Measurements from ENCODE around the gene BRDT.
A peak's percentile ranks its signal among the peaks of the same experiment; 100 is the strongest.

Gene BRDT

DNA sequence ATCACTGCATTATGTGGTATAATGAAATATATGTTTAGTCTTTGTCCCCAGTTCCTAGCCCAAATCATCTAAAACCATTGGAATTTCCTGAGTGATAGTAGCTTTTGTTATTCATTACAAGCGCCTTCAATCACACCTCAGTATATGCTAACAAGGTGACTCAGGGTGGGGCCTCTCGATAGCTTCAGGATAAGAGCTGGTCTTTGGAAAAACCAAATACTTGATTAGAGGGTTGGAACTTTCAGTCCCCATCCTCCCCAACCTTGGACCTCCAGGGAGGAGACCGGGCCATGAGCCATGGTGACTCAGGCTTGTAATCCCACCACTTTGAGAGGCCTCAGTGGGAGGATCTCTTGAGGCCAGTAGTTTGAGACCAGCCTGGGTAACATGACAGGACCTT lies 5.1 kb upstream of the BRDT start:
- Histone ChIP-seq H3K9me3 (ENCODE audit: control extremely low read depth in 1 of 5, control insufficient read depth in 4 of 5, insufficient read depth in 2 of 5, low read depth in 1 of 5, low read length in 4 of 5) (peaks cover 0 to 12% (median 0%) of the 10 kb centered on the region in 5 experiments), H3K4me3 (ENCODE audit: control insufficient read depth in 1 of 7, extremely low read depth in 1 of 7, insufficient read depth in 4 of 7, low read depth in 2 of 7, low read length in 6 of 7) (no peak overlapping the region), H3K36me3 (ENCODE audit: control insufficient read depth in 4 of 4, insufficient read depth in 4 of 4, low read length in 3 of 4) (no peaks in the 10 kb centered on the region), H3K27ac (ENCODE audit: insufficient read depth in 1 of 2, low read depth in 1 of 2, low read length in 2 of 2, poor library complexity in 1 of 2, severe bottlenecking in 2 of 2) (no peak overlapping the region), H3K4me1 (ENCODE audit: control extremely low read depth in 1 of 4, control insufficient read depth in 4 of 4, insufficient read depth in 4 of 4, low read length in 3 of 4) (no peaks in the 10 kb centered on the region), H3K27me3 (replicated peaks in 2 of 5; ENCODE audit: control insufficient read depth in 4 of 5, insufficient read depth in 5 of 5, low read length in 4 of 5) (no peaks in the 10 kb centered on the region)
- CTCF ChIA-PET, result no interaction called here
- POLR2A ChIA-PET, result no interaction called here
- no peak for DNase-seq
- WGBS (ENCODE audit: insufficient coverage), result 100% methylated on average over 1 of the region's 3 CpGs

DNA sequence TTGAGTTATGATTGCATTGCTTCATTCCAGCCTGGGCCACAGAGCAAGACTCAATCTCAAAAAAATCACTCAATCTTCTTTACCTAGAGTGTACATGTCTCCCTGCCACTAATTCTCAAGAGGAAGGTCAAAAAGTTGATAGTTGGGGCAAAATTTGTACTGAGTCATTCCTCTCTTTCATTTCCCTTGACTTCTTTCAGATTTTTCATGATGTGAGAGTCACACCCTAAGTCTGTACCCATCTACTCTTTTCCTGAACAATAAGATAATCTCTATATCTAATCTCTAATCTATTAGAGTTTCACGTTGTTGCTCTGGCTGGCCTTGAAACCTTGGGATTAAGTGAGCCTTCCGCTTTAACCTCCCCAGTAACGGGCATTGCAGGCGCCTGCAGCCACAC lies 1.1 kb upstream of the BRDT start:
- CTCF ChIA-PET, result no interaction called here
- Histone ChIP-seq H3K27me3 (replicated peaks in 2 of 5; ENCODE audit: control insufficient read depth in 4 of 5, insufficient read depth in 5 of 5, low read length in 4 of 5) (no peaks in the 10 kb centered on the region), H3K27ac (ENCODE audit: insufficient read depth in 1 of 2, low read depth in 1 of 2, low read length in 2 of 2, poor library complexity in 1 of 2, severe bottlenecking in 2 of 2) (no peak overlapping the region), H3K9me3 (ENCODE audit: control extremely low read depth in 1 of 5, control insufficient read depth in 4 of 5, insufficient read depth in 2 of 5, low read depth in 1 of 5, low read length in 4 of 5) (no peaks in the 10 kb centered on the region), H3K4me1 (ENCODE audit: control extremely low read depth in 1 of 4, control insufficient read depth in 4 of 4, insufficient read depth in 4 of 4, low read length in 3 of 4) (no peaks in the 10 kb centered on the region), H3K4me3 (ENCODE audit: control insufficient read depth in 1 of 7, extremely low read depth in 1 of 7, insufficient read depth in 4 of 7, low read depth in 2 of 7, low read length in 6 of 7) (peak overlapping the region in 1 of 7 experiments; percentile 21), H3K36me3 (ENCODE audit: control insufficient read depth in 4 of 4, insufficient read depth in 4 of 4, low read length in 3 of 4) (no peaks in the 10 kb centered on the region)
- no peak for DNase-seq
- POLR2A ChIA-PET, result no interaction called here
- WGBS (ENCODE audit: insufficient coverage), result 65% methylated on average over 4 of the region's 4 CpGs

DNA sequence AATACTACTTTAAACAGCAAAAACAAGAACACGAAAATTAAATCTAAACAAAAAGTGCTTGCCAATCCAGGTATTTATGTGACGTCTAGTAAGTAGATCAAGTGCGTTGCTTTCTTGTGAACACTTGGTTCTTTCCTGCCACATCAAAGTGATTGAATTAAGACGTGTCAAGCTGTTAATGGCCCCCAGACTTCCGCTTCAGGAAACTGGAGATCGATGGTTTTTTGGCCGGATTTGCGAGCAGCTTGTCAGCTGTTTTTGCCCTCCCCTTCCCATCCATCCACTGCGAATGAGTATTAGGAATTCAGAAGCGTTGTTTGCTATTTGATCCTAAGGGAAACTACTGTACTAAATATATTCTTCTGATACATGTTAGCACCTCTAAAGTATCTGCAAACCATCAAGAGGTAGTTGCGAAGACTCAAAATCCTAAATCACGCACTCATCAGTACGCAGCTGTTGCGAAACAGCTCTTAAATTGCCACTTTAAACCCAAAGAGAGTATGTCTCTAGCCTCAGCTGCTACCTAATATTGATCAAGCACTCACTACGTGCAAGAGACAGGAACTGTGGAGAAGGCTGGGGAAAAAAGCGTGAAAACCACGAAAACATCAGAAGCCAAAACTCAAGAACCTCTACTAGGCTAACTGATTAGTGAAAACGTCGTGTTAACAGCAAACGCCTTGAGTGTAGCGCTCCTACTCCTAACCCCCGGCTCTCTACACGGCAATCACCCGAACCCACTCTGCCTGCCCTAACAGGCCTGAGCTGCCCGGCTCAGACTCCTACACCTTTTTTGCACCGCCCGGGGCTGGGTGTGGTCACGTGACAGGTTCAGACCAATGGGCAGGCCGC lies 473 bp upstream of the BRDT start:
- Histone ChIP-seq H3K36me3 (ENCODE audit: control insufficient read depth in 4 of 4, insufficient read depth in 4 of 4, low read length in 3 of 4) (no peaks in the 10 kb centered on the region), H3K27ac (ENCODE audit: insufficient read depth in 1 of 2, low read depth in 1 of 2, low read length in 2 of 2, poor library complexity in 1 of 2, severe bottlenecking in 2 of 2) (no peak overlapping the region), H3K9me3 (ENCODE audit: control extremely low read depth in 1 of 5, control insufficient read depth in 4 of 5, insufficient read depth in 2 of 5, low read depth in 1 of 5, low read length in 4 of 5) (no peaks in the 10 kb centered on the region), H3K4me1 (ENCODE audit: control extremely low read depth in 1 of 4, control insufficient read depth in 4 of 4, insufficient read depth in 4 of 4, low read length in 3 of 4) (no peaks in the 10 kb centered on the region), H3K27me3 (replicated peaks in 2 of 5; ENCODE audit: control insufficient read depth in 4 of 5, insufficient read depth in 5 of 5, low read length in 4 of 5) (no peaks in the 10 kb centered on the region), H3K4me3 (ENCODE audit: control insufficient read depth in 1 of 7, extremely low read depth in 1 of 7, insufficient read depth in 4 of 7, low read depth in 2 of 7, low read length in 6 of 7) (peak overlapping the region in 1 of 7 experiments; percentile 21)
- ChIA-PET POLR2A (no interaction called here), CTCF (no interaction called here)
- 71% methylated on average over 25 of the region's 29 CpGs for WGBS (ENCODE audit: insufficient coverage)
- DNase-seq, result peak in 2 of 3 donors; percentile 7 to 10

DNA sequence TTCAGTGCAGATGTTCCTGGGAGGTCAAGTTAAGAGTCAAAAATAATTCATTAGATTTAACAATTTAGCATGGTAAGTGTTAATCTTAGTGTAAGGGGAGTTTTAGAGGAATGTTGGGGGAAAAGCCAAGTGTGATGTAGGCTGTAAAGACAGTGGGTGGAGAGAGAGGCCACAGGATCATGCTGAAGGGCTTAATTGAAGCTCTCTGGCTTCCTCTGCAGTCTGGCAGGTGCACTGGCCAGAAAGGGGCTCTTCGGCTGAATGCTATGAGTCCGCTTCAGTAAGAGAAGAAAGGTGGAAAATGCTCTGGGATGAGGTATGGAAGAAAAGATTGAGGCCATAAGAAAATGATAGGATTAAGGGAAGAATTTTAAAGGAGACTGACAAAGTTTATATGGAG lies 3.0 kb downstream of the BRDT start:
- Histone ChIP-seq H3K4me1 (ENCODE audit: control extremely low read depth in 1 of 4, control insufficient read depth in 4 of 4, insufficient read depth in 4 of 4, low read length in 3 of 4) (no peaks in the 10 kb centered on the region), H3K27me3 (replicated peaks in 2 of 5; ENCODE audit: control insufficient read depth in 4 of 5, insufficient read depth in 5 of 5, low read length in 4 of 5) (no peaks in the 10 kb centered on the region), H3K27ac (ENCODE audit: insufficient read depth in 1 of 2, low read depth in 1 of 2, low read length in 2 of 2, poor library complexity in 1 of 2, severe bottlenecking in 2 of 2) (no peak overlapping the region), H3K36me3 (ENCODE audit: control insufficient read depth in 4 of 4, insufficient read depth in 4 of 4, low read length in 3 of 4) (no peaks in the 10 kb centered on the region), H3K4me3 (ENCODE audit: control insufficient read depth in 1 of 7, extremely low read depth in 1 of 7, insufficient read depth in 4 of 7, low read depth in 2 of 7, low read length in 6 of 7) (no peak overlapping the region), H3K9me3 (ENCODE audit: control extremely low read depth in 1 of 5, control insufficient read depth in 4 of 5, insufficient read depth in 2 of 5, low read depth in 1 of 5, low read length in 4 of 5) (no peaks in the 10 kb centered on the region)
- DNase-seq, result no peak
- ChIA-PET POLR2A (no interaction called here), CTCF (no interaction called here)
- WGBS (ENCODE audit: insufficient coverage), result 50% methylated on average over 2 of the region's 2 CpGs

DNA sequence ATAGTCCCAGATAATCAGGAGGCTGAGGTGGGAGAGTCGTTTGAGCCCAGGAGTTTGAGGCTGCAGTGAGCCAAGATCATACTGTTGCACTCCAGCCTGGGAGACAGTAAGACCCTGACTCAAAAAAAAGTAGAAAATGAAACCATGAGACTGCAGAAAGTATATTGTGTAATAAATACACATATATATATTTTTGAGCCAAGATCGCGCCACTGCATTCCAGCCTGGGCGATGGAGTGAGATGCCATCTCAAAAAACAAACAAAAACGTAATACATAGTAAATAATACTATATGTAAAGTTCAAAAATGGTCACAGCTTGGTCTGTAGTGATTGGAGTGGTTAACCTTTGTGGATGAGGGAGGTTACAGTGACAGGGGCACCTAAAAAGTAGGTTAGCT lies 9.7 kb downstream of the BRDT start:
- POLR2A ChIA-PET, result no interaction called here
- CTCF ChIA-PET, result no interaction called here

DNA sequence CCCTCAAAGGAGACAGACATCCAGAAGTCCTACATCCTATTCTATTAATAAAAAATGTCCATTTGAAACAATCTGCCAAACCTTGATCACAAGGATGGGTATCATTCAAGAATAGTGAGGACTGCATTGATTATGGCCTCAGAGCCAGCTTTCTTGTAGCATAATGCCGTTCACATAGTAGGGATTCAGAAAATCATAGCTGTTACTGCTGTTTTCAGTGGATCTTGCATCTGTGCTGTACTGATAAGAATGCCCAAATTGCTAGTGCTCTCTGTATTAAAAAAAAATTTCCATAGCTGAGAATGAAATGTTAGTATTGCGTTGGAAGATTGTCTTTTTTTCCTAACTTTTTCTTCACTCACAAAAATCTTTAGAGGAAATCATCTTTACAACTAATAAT lies 19.1 kb downstream of the BRDT start:
- CTCF ChIA-PET, result no interaction called here
- DNase-seq, result no peak
- no peak overlapping the region for H3K27ac ChIP-seq (ENCODE audit: insufficient read depth in 1 of 2, low read depth in 1 of 2, low read length in 2 of 2, poor library complexity in 1 of 2, severe bottlenecking in 2 of 2)

More for the DNA sequence above, 9.7 kb downstream of the BRDT start:
- Histone ChIP-seq H3K27me3 (replicated peaks in 2 of 5; ENCODE audit: control insufficient read depth in 4 of 5, insufficient read depth in 5 of 5, low read length in 4 of 5) (no peaks in the 10 kb centered on the region), H3K27ac (ENCODE audit: insufficient read depth in 1 of 2, low read depth in 1 of 2, low read length in 2 of 2, poor library complexity in 1 of 2, severe bottlenecking in 2 of 2) (no peak overlapping the region), H3K4me3 (ENCODE audit: control insufficient read depth in 1 of 7, extremely low read depth in 1 of 7, insufficient read depth in 4 of 7, low read depth in 2 of 7, low read length in 6 of 7) (no peak overlapping the region), H3K36me3 (ENCODE audit: control insufficient read depth in 4 of 4, insufficient read depth in 4 of 4, low read length in 3 of 4) (no peaks in the 10 kb centered on the region), H3K4me1 (ENCODE audit: control extremely low read depth in 1 of 4, control insufficient read depth in 4 of 4, insufficient read depth in 4 of 4, low read length in 3 of 4) (no peaks in the 10 kb centered on the region), H3K9me3 (ENCODE audit: control extremely low read depth in 1 of 5, control insufficient read depth in 4 of 5, insufficient read depth in 2 of 5, low read depth in 1 of 5, low read length in 4 of 5) (no peaks in the 10 kb centered on the region)
- no CpG with 5 or more reads among the region's 5 CpGs for WGBS (ENCODE audit: insufficient coverage)
- DNase-seq, result no peak

DNA sequence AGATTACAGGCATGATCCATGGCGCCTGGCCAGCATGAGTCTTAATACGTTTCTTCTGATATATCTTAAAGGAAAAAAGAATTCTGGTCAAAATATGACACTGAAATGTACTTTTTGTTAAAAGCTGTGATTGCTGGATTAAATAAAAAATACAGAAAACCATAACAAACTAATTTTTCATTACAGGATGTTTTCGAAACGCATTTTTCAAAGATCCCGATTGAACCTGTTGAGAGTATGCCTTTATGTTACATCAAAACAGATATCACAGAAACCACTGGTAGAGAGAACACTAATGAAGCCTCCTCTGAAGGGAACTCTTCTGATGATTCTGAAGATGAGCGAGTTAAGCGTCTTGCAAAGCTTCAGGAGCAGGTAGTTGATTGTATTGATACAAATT lies 30.2 kb downstream of the BRDT start:
- H3K36me3 ChIP-seq (ENCODE audit: control insufficient read depth in 4 of 4, insufficient read depth in 4 of 4, low read length in 3 of 4), result no peaks in the 10 kb centered on the region
- WGBS (ENCODE audit: insufficient coverage), result 100% methylated on average over 2 of the region's 7 CpGs
- H3K27me3 ChIP-seq (replicated peaks in 2 of 5; ENCODE audit: control insufficient read depth in 4 of 5, insufficient read depth in 5 of 5, low read length in 4 of 5), result no peaks in the 10 kb centered on the region

More for the DNA sequence above, 19.1 kb downstream of the BRDT start:
- POLR2A ChIA-PET, result no interaction called here
- Histone ChIP-seq H3K36me3 (ENCODE audit: control insufficient read depth in 4 of 4, insufficient read depth in 4 of 4, low read length in 3 of 4) (no peaks in the 10 kb centered on the region), H3K9me3 (ENCODE audit: control extremely low read depth in 1 of 5, control insufficient read depth in 4 of 5, insufficient read depth in 2 of 5, low read depth in 1 of 5, low read length in 4 of 5) (no peaks in the 10 kb centered on the region), H3K27me3 (replicated peaks in 2 of 5; ENCODE audit: control insufficient read depth in 4 of 5, insufficient read depth in 5 of 5, low read length in 4 of 5) (no peaks in the 10 kb centered on the region), H3K4me1 (ENCODE audit: control extremely low read depth in 1 of 4, control insufficient read depth in 4 of 4, insufficient read depth in 4 of 4, low read length in 3 of 4) (peaks cover 0 to 4% (median 0%) of the 10 kb centered on the region in 4 experiments), H3K4me3 (ENCODE audit: control insufficient read depth in 1 of 7, extremely low read depth in 1 of 7, insufficient read depth in 4 of 7, low read depth in 2 of 7, low read length in 6 of 7) (no peak overlapping the region)
- WGBS (ENCODE audit: insufficient coverage), result 100% methylated on average over 1 of the region's 2 CpGs

More for the DNA sequence above, 30.2 kb downstream of the BRDT start:
- Histone ChIP-seq H3K9me3 (ENCODE audit: control extremely low read depth in 1 of 5, control insufficient read depth in 4 of 5, insufficient read depth in 2 of 5, low read depth in 1 of 5, low read length in 4 of 5) (peaks cover 0 to 2% (median 0%) of the 10 kb centered on the region in 5 experiments), H3K4me3 (ENCODE audit: control insufficient read depth in 1 of 7, extremely low read depth in 1 of 7, insufficient read depth in 4 of 7, low read depth in 2 of 7, low read length in 6 of 7) (no peak overlapping the region), H3K4me1 (ENCODE audit: control extremely low read depth in 1 of 4, control insufficient read depth in 4 of 4, insufficient read depth in 4 of 4, low read length in 3 of 4) (no peaks in the 10 kb centered on the region), H3K27ac (ENCODE audit: insufficient read depth in 1 of 2, low read depth in 1 of 2, low read length in 2 of 2, poor library complexity in 1 of 2, severe bottlenecking in 2 of 2) (no peak overlapping the region)
- DNase-seq, result no peak
- ChIA-PET POLR2A (no interaction called here), CTCF (no interaction called here)

All from common myeloid progenitor, CD34-positive (primary cell).